K562 (cell line): Measurements from ENCODE around the gene CCDC106. TPM values are rescaled to one million over a fixed set of nuclear protein-coding genes. Genes with fewer than 3 reads are reported as not detected.
A peak's percentile ranks its signal among the peaks of the same experiment; 100 is the strongest.

Experiments used
- GATAD2B ChIP-seq: fragments of 450-650 bp; IDR thresholded peaks from 2 replicates; pipeline ENCODE4 v1.6.1; 2017; ENCODE audit warnings: mild to moderate bottlenecking, borderline replicate concordance
- POLR2AphosphoS5 ChIP-seq: IDR thresholded peaks from 2 replicates; pipeline ENCODE4 v1.6.1; 2011; ENCODE audit warnings: mild to moderate bottlenecking, low read depth, low read length, moderate library complexity; ENCODE audit not compliant: control insufficient read depth, insufficient read depth
- TEAD1 ChIP-seq, 2 experiments: fragments of 450-650 bp in 1 of 2; sonication (generic) in 1 of 2; formaldehyde crosslinking; IDR thresholded peaks; 2 replicates each; pipeline versions ENCODE4 v1.4.0 to v1.8.0; 2020 to 2022; ENCODE audit warnings: mild to moderate bottlenecking in 2 of 2, missing genetic modification reagents in 1 of 2
- ZNF324 ChIP-seq: fragments of 250-450 bp; sonication (Bioruptor Pico); IDR thresholded peaks from 2 replicates; pipeline ENCODE4 v1.4.0; 2020; ENCODE audit warnings: mild to moderate bottlenecking
- polyA plus RNA-seq, 8 experiments: library from polyadenylated mRNA; depleted of rRNA in 4 of 8; stranded (reverse) in 5 of 8; unstranded in 3 of 8; fragments of >200 nt; fragmentation: Nextera tagmentation in 2 of 8; fragmentation: Illumina TruSeq in 1 of 8; extraction: Ambion mirVana in 2 of 8; extraction: Trizol in 1 of 8; gene quantifications; 2 replicates each; pipeline versions ENCODE4 v1.2.1 to v1.2.3, GENCODE V29; 2011 to 2014; ENCODE audit warnings: inconsistent platforms in 1 of 8, missing spikeins in 1 of 8
- total RNA-seq, 7 experiments: library from RNA; depleted of rRNA in 6 of 7; stranded (reverse); fragments of >200 nt in 6 of 7; fragmentation: Illumina TruSeq in 2 of 7; extraction: Trizol in 2 of 7; gene quantifications; 2 replicates each; pipeline versions ENCODE4 v1.2.1 to v1.2.3, GENCODE V29; 2011 to 2021; ENCODE audit warnings: low replicate concordance in 1 of 7
- TF ChIP-seq, protein P1 (sequence below), 2 experiments: IDR thresholded peaks in 1 of 2; conservative IDR thresholded peaks in 1 of 2; 2 replicates each; pipeline ENCODE4 v1.6.1; 2016; ENCODE audit warnings: low read depth in 2 of 2, mild to moderate bottlenecking in 1 of 2, missing compliant biosample characterization in 1 of 2, missing genetic modification characterization in 1 of 2, moderate library complexity in 1 of 2
- TF ChIP-seq, protein P2 (sequence below): fragments of 250-450 bp; sonication (Bioruptor Pico); IDR thresholded peaks from 2 replicates; pipeline ENCODE4 v1.9.0; 2021; ENCODE audit warnings: mild to moderate bottlenecking, inconsistent platforms
- TF ChIP-seq, protein P3 (sequence below), 2 experiments: fragments of 450-650 bp in 1 of 2; sonication (generic) in 1 of 2; formaldehyde crosslinking in 1 of 2; IDR thresholded peaks; 2 replicates each; pipeline versions ENCODE4 v1.7.1 to v1.9.0; 2016 to 2022; ENCODE audit warnings: inconsistent platforms in 1 of 2, mild to moderate bottlenecking in 1 of 2, missing genetic modification reagents in 1 of 2

CCDC106 gene
- total and polyA plus RNA-seq, 9 of the 15 experiments (the other 6 are each of a cell fraction or from before 2014, with no cell fraction given) = 0.10 to 27.5 (median 15.0) TPM; not detected in 1

DNA sequence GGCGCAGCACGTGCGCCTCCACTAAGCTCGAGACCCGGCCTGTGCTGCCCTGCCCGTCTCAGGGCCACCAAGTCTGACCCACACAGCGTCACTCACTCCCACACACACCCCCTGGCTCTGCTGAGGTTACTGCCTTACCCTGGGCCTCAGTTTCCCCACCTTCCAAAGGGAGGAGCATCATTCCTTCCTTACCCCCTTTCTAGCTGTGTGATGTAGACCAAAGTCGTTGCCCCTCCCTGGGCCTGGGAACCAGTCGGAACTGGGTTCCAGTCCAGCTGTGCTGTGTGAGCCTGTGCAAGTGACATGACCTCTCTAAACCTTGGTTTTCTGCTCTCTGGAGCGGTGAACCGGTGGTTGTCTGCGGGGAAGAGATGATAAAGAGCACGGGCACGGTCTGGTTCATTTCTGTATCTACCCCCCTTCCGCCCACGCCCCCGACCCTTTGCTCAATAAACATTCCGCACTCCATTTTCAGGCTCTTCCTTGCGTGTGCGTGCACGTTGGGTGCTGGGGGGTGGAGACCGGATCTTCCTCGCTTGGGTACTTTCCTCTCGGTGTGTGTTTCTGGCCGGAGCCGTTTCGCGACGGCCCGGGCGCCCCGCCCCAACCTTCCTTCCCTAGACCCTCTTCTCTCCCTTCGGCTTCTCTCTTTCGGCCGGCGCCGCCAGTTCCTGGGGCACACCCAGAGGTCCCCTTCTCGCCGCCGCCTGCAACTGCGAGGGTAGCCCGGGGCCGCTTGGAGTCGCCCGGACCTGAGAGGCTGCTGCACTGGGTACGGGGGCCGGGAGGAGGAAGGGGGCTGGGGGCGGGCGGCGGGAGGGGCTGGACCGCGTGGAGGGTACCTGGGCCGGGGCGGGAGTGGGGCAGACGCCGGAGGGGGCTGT, 4.8 kb upstream of the CCDC106 start, which contains the start of gene ZNF581 (continued):
- peak; percentile 57 for TF ChIP-seq POLR2AphosphoS5
- TF ChIP-seq, protein P1, sequence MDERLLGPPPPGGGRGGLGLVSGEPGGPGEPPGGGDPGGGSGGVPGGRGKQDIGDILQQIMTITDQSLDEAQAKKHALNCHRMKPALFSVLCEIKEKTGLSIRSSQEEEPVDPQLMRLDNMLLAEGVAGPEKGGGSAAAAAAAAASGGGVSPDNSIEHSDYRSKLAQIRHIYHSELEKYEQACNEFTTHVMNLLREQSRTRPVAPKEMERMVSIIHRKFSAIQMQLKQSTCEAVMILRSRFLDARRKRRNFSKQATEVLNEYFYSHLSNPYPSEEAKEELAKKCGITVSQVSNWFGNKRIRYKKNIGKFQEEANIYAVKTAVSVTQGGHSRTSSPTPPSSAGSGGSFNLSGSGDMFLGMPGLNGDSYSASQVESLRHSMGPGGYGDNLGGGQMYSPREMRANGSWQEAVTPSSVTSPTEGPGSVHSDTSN (CRISPR knock-in tag; IDR thresholded peaks at IDR 0.05; ENCODE audit: low read depth) = no peak
- TF ChIP-seq, protein P1 (tag; conservative IDR thresholded peaks at IDR 0.05; ENCODE audit: low read depth) = no peak
- TF ChIP-seq, protein P2, sequence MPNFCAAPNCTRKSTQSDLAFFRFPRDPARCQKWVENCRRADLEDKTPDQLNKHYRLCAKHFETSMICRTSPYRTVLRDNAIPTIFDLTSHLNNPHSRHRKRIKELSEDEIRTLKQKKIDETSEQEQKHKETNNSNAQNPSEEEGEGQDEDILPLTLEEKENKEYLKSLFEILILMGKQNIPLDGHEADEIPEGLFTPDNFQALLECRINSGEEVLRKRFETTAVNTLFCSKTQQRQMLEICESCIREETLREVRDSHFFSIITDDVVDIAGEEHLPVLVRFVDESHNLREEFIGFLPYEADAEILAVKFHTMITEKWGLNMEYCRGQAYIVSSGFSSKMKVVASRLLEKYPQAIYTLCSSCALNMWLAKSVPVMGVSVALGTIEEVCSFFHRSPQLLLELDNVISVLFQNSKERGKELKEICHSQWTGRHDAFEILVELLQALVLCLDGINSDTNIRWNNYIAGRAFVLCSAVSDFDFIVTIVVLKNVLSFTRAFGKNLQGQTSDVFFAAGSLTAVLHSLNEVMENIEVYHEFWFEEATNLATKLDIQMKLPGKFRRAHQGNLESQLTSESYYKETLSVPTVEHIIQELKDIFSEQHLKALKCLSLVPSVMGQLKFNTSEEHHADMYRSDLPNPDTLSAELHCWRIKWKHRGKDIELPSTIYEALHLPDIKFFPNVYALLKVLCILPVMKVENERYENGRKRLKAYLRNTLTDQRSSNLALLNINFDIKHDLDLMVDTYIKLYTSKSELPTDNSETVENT (CRISPR knock-in tag) = no peak
- no peak for TF ChIP-seq GATAD2B
- TF ChIP-seq TEAD1 (CRISPR knock-in tag; IDR thresholded peaks at IDR 0.05) = 0 out of 4 replicates have a peak, but pooled peaks of 1 of the 2 experiments have one; percentile 16
- no peak for TF ChIP-seq ZNF324 (CRISPR knock-in tag)
- TF ChIP-seq, protein P3, sequence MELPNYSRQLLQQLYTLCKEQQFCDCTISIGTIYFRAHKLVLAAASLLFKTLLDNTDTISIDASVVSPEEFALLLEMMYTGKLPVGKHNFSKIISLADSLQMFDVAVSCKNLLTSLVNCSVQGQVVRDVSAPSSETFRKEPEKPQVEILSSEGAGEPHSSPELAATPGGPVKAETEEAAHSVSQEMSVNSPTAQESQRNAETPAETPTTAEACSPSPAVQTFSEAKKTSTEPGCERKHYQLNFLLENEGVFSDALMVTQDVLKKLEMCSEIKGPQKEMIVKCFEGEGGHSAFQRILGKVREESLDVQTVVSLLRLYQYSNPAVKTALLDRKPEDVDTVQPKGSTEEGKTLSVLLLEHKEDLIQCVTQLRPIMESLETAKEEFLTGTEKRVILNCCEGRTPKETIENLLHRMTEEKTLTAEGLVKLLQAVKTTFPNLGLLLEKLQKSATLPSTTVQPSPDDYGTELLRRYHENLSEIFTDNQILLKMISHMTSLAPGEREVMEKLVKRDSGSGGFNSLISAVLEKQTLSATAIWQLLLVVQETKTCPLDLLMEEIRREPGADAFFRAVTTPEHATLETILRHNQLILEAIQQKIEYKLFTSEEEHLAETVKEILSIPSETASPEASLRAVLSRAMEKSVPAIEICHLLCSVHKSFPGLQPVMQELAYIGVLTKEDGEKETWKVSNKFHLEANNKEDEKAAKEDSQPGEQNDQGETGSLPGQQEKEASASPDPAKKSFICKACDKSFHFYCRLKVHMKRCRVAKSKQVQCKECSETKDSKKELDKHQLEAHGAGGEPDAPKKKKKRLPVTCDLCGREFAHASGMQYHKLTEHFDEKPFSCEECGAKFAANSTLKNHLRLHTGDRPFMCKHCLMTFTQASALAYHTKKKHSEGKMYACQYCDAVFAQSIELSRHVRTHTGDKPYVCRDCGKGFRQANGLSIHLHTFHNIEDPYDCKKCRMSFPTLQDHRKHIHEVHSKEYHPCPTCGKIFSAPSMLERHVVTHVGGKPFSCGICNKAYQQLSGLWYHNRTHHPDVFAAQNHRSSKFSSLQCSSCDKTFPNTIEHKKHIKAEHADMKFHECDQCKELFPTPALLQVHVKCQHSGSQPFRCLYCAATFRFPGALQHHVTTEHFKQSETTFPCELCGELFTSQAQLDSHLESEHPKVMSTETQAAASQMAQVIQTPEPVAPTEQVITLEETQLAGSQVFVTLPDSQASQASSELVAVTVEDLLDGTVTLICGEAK (IDR thresholded peaks at IDR 0.05) = peak; percentile 94
- TF ChIP-seq, protein P3 (CRISPR knock-in tag; IDR thresholded peaks at IDR 0.05) = no peak
